Measurements from ENCODE around the gene SUCLA2. TPM values are rescaled to one million over a fixed set of nuclear protein-coding genes. Genes with fewer than 3 reads are reported as not detected.

The SUCLA2 gene
- total RNA-seq, 4 donors from 2014 or later, result 56.8 to 68.6 (median 60.9) TPM

DNA sequence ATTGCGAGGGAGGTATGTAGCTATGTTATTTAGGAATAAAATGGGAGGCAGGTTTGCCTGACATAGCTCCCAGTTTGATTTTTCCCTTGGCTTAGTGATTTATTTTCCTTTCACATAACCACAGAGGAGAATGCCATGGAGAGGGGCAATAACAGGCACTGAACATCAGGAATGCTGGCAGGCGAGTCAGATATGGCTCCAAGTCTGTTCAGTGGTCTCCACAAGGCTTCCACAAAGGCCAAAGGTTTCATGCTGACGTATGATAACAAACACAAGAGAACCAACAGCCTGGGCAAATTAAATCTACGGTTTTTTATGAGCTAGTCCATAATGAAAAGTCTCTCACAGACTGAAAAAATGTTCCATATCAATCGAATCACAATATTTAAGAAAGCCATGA lies 66.7 kb downstream of the SUCLA2 start:
- Histone ChIP-seq H3K4me1 (no peaks in the 10 kb centered on the region), H3K27ac (no peak overlapping the region), H3K4me3 (no peak overlapping the region), H3K27me3 (no peaks in the 10 kb centered on the region), H3K36me3 (peaks cover 0 to 19% of the 10 kb centered on the region in 2 donors), H3K9me3 (no peaks in the 10 kb centered on the region)
- TF ChIP-seq CTCF (IDR thresholded peaks at IDR 0.05) (no peak), POLR2AphosphoS5 (IDR thresholded peaks at IDR 0.05) (no peak), POLR2A (IDR thresholded peaks at IDR 0.05) (no peak), EP300 (IDR thresholded peaks at IDR 0.05) (no peak)
- 67 to 95% methylated on average over 4 to 5 of the region's 5 CpGs for WGBS, 2 donors (ENCODE audit: low coverage in 1 of 2)
- no peak for ATAC-seq

DNA sequence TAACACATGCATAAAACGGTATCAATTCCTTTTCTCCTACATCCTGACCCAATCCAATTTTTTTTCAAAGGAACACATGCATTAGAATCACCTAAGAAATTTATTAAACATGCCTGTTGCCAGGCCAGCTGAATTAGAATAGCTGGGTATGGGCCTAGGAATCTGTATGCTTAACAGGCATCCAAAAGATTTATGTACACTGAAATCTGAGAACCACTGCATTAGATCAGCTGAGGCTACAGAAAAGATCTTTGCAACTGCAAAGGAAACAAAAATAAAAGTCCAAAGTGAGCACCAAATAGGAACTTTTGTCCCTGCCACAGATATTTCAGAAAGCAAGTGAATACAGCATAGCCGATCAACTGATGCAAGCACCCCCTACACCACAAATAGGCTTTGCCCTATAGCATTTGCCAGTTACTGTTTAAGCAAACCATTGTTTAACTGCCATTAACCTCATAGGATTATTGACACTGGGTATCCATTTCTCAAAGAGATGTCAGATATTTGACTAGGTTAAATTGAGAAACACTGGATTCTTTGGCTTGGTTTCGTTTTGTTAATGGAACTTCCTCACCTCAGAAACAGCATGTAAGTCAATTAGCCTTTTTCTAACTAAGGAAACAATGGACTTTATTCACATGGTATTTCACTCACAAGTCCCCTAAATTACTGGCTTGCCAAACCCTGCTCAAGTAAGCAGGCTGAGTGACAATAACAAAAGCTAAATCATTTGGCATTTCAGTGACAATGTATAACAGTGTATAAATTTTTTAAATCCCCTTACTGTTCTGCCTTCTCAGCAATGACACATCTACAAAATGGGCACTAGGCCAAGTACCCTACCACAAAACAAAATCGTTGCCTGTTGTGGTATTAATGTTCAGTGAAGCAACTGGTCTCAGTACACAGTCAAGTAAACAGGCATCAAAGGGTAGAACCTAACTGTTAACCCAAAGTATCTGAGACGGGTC lies 67.8 kb downstream of the SUCLA2 start:
- no peak for ATAC-seq
- TF ChIP-seq POLR2A (IDR thresholded peaks at IDR 0.05) (no peak), EP300 (IDR thresholded peaks at IDR 0.05) (no peak), CTCF (IDR thresholded peaks at IDR 0.05) (no peak), POLR2AphosphoS5 (IDR thresholded peaks at IDR 0.05) (no peak)
- H3K4me3 ChIP-seq, result no peak overlapping the region

DNA sequence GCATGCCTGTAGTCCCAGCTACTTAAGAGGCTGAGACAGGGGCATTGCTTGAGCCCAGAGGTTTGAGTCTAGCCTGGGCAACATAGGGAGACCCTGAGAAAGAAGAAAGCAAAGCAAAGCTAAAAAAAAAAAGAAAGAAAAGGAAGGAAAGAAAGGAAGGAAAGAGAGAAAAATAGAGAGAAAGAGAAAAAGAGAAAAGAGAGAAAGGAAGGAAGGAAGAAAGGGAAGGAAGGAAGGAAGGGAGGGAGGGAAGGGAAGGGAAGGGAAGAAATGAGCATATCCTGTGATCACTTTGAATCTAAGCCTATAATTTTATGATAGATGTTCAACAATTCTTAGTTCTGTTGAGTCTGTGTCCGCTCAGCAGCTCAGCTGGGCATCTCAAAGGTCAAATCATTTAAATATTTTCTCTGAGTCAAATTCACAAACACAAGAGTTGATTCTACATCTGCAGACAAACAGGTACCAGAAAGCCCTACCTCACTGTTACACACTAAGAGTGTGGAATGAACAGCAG lies 70.4 kb downstream of the SUCLA2 start:
- H3K27ac ChIP-seq, result no peak overlapping the region
- H3K27me3 ChIP-seq, result no peaks in the 10 kb centered on the region
- TF ChIP-seq EP300 (IDR thresholded peaks at IDR 0.05), result no peak
- H3K4me3 ChIP-seq, result no peak overlapping the region
- H3K9me3 ChIP-seq, result no peaks in the 10 kb centered on the region
- no peak for ATAC-seq
- no peaks in the 10 kb centered on the region for H3K4me1 ChIP-seq
- 65 to 100% methylated on average over 1 of the region's 1 CpG for WGBS, 2 donors (ENCODE audit: low coverage in 1 of 2)
- H3K36me3 ChIP-seq, result no peaks in the 10 kb centered on the region

More for the DNA sequence above, 67.8 kb downstream of the SUCLA2 start:
- Histone ChIP-seq H3K27me3 (no peaks in the 10 kb centered on the region), H3K27ac (no peak overlapping the region), H3K36me3 (peaks cover 0 to 9% of the 10 kb centered on the region in 2 donors), H3K9me3 (no peaks in the 10 kb centered on the region), H3K4me1 (no peaks in the 10 kb centered on the region)
- WGBS, 2 donors (ENCODE audit: low coverage in 1 of 2), result 56 to 58% methylated on average over 5 of the region's 5 CpGs

GRCh38 chr13:47929156-47929555 lies 71.9 kb downstream of the SUCLA2 start:
- WGBS, 2 donors (ENCODE audit: low coverage in 1 of 2), result 66 to 81% methylated on average over 3 of the region's 3 CpGs
- Histone ChIP-seq H3K9me3 (no peaks in the 10 kb centered on the region), H3K27me3 (no peaks in the 10 kb centered on the region), H3K4me1 (no peaks in the 10 kb centered on the region), H3K36me3 (no peaks in the 10 kb centered on the region), H3K4me3 (no peak overlapping the region), H3K27ac (no peak overlapping the region)
- ATAC-seq, result no peak
- TF ChIP-seq CTCF (IDR thresholded peaks at IDR 0.05), result no peak
- no peak for TF ChIP-seq EP300 (IDR thresholded peaks at IDR 0.05)
- TF ChIP-seq POLR2AphosphoS5 (IDR thresholded peaks at IDR 0.05), result no peak
- no peak for TF ChIP-seq POLR2A (IDR thresholded peaks at IDR 0.05)

DNA sequence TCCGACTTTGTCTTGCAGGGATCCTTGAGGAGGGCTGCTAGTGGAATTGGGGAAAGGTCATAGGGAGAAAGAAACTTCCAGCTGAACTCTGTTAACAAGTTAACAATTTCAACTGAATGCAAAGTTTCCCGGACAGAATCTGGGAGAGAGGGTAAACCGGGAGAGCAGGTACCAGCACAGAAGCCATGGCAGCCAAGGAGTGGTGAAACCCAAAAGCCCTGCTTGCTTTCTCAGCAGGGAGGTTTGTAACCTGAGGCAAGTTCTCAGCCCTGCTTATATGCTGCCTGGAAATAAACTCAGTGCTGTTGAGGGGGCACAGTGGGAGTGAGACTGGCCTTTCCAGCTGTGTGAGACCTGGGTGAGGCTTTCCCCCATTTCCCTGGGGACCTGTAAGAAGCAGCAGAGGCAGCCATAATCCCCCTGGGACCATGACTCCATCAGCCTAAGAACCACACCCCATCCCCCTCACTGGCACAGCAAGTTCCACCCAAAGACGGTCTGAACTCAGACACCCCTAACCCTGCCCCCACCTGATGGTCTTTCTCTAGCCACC lies 84.0 kb downstream of the SUCLA2 start:
- H3K4me3 ChIP-seq, result no peak overlapping the region
- no peaks in the 10 kb centered on the region for H3K4me1 ChIP-seq
- H3K36me3 ChIP-seq, result peaks cover 0 to 5% of the 10 kb centered on the region in 2 donors
- ATAC-seq, result no peak
- TF ChIP-seq POLR2AphosphoS5 (IDR thresholded peaks at IDR 0.05) (no peak), EP300 (IDR thresholded peaks at IDR 0.05) (no peak)
- H3K9me3 ChIP-seq, result peaks cover 0 to 14% (median 0%) of the 10 kb centered on the region in 3 donors
- no peaks in the 10 kb centered on the region for H3K27me3 ChIP-seq
- no peak overlapping the region for H3K27ac ChIP-seq
- WGBS, 2 donors (ENCODE audit: low coverage in 1 of 2), result 78 to 92% methylated on average over 2 to 3 of the region's 4 CpGs
